ENCODE measurements around the gene FLACC1.
"Not testable (repeated sequence)": the region's sequence is repeated elsewhere in the genome, so short reads cannot be mapped to it uniquely, and the experiment has no call there.

Gene FLACC1

DNA sequence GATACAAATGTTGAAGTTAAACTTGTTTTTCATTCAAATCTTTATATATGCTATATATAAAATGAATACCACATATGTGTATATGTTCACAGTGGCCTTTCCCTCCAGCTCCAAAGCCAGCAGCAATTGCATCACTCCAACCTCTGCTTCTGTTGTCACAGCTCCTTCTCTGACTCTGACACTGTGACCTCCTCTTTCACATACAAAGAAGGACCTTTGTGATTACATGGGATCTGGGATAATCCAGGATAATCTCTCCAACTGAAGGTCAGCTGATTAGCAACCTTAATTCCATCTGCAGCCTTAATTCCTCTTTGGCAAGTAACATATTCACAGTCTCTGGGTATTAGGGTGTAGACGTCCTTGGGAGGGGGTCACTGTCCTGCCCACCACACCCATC, 8.4 kb downstream of the FLACC1 start:
- DNase-seq: no peak

DNA sequence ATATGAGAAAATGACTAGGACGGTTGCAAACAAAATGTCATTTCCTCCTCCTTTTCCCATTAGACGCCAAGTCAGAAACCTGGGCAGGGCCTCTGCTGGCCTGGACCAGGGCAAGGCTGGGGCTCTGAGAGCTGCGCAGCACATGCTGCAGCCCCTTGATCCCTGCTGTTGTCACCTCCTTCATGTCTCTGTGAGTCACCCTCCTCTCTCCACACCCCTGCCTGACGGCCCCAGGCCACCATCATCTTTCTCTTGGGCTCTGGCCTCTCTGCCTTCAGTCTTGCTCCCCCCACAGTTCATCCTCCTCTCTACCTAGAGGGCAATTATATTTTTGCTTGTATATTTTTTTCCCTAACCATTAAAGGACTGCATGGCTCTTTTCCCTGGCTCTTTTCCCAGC, 10.0 kb downstream of the FLACC1 start:
- peak; percentile 73 for DNase-seq

DNA sequence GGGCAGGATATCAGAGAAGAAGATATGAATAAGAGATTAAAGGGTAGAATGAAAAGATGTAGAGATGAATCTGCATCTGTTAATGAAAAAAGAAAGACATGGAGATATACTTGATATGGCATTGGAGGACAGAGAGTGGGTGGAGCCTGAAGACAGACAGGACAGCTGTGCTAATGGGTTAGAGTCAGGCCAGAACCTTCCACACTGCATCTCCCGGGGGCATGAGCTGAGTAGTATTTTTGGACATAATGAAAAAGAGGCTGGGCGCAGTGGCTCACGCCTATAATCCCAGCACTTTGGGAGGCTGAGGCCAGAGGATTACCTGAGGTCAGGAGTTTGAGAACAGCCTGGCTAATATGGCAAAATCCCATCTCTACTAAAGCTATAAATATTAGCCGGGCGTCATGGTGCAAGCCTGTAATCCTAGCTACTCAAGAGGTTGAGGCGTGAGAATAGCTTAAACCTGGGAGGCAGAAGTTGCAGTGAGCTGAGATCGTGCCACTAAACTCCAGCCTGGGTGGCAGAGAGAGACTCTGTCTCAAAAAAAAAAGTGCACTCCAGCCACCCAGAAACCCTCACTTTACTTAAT, 11.4 kb downstream of the FLACC1 start:
- no peak for DNase-seq

DNA sequence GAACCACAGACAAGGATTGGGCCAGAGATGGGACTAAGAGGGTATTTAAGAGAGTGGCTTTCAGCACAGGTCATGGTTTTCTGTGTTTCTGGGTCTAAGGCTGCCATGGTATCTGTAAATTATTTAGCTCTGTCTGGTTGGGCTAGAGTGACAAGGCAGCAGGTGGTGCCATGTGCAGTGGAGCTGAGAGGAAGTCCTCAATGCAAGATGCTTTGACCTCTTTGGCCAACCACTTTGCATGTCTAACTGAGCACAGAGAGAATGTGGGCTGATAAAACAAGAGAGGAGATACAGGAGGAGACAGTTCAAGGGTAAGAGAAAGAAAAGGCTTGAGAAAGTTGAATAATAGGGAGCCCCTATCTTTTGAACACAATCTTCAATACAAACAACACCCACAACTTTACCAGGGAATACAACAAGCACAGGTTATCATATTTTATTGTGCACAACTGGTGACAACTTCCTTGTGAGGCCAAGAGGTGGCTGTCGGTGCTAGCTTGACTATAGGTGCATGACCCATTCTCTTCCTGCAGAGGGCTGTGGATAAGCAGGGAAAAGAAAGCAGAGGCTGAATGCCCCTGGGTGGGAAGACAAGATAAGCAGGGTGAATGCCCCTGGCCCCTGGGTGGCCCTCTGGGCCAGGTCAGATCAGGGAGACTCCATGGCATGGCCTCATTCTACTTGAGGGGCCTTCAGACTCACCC, 12.3 kb downstream of the FLACC1 start:
- no peak for DNase-seq

DNA sequence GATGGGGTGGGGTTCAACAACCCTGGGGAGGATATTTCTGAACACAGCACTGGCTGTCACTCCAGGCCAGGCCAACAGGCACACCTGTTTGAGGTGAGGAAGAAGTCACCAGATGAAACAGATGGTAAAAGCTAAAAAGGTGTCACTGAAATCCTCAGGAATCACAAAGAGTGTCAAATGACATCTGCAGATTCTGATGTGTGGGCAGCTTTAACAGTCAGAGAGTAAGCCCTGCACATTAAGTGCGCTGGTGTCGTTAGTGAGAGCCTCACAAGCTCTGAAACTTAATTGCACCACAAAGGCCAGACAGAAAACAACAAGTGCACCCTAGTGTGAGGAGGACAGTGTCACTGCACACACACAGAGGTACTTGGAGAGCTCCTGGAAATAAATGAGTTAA, 13.6 kb downstream of the FLACC1 start:
- no peak for DNase-seq

- no peak for DNase-seq
These were observed 14.2 kb downstream of the FLACC1 start for GRCh38 chr2:201342923-201343322.

- DNase-seq: no peak
These were observed 27.7 kb downstream of the FLACC1 start for GRCh38 chr2:201329409-201329808.

DNA sequence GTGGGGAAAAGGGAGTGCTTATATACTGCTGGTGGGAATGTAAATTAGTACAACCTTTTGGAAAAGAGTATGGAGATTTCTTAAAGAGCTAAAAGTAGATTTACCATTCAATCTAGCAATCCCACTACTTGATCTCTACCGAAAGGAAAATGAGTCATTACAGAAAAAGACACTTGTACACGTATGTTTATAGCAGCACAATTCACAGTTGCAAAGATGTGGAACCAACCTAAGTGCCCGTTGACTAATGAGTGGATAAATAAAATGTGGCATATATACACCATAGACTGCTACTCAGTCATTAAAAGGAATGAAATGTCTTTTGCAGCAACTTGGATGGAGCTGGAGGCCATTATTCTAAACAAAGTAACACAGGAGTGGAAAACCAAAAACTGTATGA, 29.5 kb downstream of the FLACC1 start:
- no peak for DNase-seq

GRCh38 chr2:201322772-201323171, 34.4 kb downstream of the FLACC1 start:
- no peak for DNase-seq

- no peak for DNase-seq
These were observed 36.4 kb downstream of the FLACC1 start for GRCh38 chr2:201320701-201321100.

GRCh38 chr2:201320257-201320656, 36.9 kb downstream of the FLACC1 start:
- no peak for DNase-seq

GRCh38 chr2:201319511-201319910, 37.6 kb downstream of the FLACC1 start:
- no peak for DNase-seq

DNA sequence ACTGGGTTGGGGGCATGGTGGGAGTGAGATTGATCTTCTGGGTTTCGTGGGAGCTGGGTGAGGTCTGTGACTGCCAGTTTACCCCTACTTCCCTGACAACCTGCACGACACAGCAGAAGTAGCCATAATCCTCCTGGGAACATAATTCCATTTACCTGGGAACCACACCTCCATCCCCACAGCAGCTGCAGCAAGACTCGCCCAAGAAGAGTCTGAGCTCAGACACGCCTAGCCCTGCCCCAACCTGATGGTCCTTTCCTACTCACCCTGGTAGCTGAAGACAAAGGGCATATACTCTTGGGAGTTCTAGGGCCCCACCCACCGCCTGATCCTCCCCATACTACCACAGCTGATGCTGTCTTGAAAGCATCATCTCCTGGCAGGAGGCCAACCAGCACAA, 43.8 kb downstream of the FLACC1 start:
- no peak for DNase-seq

GRCh38 chr2:201308914-201309313, 48.2 kb downstream of the FLACC1 start:
- DNase-seq: no peak

DNA sequence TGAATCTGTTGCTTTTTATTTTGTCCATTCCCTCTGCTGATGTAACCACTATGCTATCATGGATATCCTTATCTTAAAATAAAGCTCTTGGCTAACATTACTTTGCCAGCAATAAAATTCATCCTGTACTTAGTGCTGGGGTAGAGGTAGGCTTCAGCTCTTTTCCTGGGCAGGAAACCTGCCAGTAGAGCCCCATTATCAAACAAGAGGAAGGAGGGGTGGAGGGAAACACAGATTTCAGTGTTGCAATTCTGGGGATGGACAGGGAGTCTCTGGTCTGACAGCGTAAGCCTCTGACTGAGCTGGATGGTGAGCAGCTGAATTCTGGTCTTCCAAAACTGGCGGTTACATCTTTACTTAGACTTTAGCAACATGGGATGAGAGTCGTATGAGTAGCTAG, 49.3 kb downstream of the FLACC1 start:
- DNase-seq: no peak

GRCh38 chr2:201299929-201300328, 57.2 kb downstream of the FLACC1 start:
- not testable (repeated sequence) for DNase-seq

DNA sequence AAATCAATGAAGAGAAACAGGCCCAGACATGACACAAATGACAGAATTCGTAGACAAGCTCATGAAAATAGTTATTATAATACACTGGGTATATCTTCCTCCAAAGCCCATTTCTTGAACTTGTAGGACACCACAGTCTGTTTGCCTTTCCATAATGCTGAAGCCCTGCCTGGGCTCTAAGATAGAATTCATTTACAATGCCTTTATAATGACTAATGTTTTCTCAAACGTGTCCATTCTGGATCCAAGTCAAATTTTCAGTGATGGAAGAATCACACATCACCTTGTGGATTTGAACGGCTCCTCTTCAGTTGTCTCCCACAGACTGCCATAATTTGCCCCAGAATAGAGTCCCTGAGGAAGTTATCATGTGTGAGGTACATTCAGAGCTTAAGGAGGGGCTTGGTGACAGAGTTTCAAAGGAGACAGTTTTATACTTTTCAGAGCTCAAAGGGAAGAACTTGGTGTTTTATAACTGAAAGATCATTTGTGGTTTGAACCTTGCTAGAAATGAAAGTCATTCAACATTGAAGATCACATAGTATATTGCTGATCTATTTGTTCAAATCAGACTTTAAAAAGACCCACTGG, 58.6 kb downstream of the FLACC1 start:
- DNase-seq: no peak

- not testable (repeated sequence) for DNase-seq
These were observed 66.5 kb downstream of the FLACC1 start for GRCh38 chr2:201290457-201291148.

DNA sequence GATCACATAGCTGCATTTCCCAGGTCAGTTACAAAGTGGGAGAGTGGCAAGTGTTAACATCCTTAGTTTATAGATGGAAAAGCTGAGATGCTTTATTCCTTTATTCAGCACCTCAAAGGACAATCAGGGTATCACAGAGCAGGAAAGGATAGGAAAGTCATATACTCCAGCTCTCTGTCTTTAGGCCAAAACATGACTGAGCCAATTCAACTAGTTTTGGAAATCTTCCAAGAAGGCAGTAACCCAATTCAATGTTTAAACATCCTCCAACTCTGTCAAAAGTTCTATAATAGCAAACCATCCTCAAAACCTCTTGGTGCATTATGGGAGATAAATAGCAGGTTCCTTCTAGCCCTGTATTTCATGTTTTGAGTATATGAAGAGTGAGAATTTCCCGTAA, 71.6 kb downstream of the FLACC1 start:
- no peak for DNase-seq

DNA sequence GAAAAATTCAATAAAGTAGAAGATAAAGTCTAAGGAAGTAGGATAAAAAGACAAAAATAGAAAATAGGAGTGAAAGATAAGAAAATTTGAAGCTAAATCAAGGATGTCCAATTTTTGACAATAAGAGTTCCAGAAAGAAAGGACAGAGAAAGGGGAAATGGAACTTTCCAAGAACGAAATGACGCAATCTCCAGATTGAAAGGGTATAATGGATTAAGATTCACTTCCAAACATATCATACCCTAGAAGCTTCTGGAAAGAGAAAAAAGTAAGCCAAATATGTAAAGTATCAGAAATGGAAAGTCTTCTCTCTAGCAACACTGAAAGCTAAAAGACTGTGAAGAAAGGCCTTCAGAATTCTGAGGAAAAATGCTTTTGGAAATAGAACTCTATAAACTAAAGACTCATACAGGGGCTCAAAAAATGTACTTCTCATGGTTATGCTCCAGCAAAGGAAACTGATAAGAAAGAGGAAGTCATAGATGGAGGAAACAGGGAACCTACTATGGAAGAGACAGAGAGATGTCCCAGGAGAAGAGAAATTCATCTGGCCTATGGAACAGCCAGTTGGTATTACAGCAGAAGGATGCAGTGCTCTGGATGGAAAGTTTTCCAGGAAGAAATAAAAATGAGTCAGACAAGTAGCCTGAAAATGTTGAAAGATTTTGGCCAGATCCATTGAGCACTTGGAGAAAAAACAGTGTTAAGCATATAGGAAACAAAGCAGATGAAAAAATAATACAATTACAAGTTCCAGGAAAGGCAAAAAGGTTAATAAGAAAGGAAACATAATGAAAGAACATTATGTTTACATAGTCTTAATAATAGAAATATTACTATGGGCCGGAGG, 76.7 kb downstream of the FLACC1 start:
- no peak for DNase-seq

GRCh38 chr2:201279079-201279478, 78.1 kb downstream of the FLACC1 start:
- DNase-seq: no peak

DNA sequence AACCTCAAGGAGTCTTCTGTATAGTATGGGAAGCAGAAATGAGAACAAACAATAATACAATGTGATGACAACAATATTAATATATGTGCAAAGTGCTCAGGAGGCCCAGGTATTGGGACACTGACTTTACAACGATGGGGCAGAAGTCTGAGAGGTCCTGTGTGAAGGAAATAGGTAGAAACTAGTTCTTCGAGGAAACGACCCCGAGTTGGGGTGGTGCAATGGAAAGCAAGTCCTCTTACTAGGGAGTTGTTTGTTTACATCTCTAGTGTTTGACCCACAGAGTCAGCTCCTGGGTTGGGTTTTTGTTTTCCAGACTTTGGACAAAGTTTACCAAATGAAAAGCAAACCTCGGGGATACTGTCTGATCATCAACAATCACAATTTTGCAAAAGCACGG, 80.6 kb downstream of the FLACC1 start:
- DNase-seq: no peak

GRCh38 chr2:201275990-201276389, 81.2 kb downstream of the FLACC1 start:
- no peak for DNase-seq

Data from islet precursor cell (in vitro differentiated cells).